Cardiac fibroblast (primary cell): ENCODE results near the gene TMTC1.

Experiments used
- DNase-seq, 2 donors: peaks; one replicate each; pipeline versions ENCODE4 v3.0.0 to v3.0.0-alpha.2; 2010; ENCODE audit warnings: low read depth in 2 of 2
- H3K4me3 ChIP-seq, 2 donors: replicated peaks in 1 of 2; 1 replicate in 1 of 2; 2 replicates in 1 of 2; pipeline ENCODE4 v1.5.1; 2011; ENCODE audit warnings: low read depth in 2 of 2, low read length in 2 of 2, mild to moderate bottlenecking in 2 of 2, moderate library complexity in 1 of 2
- CTCF ChIP-seq: IDR thresholded peaks from one replicate; pipeline ENCODE4 v1.5.1; 2011; ENCODE audit warnings: low read depth, mild to moderate bottlenecking, low read length, inconsistent platforms

The TMTC1 gene

GRCh38 chr12:29499235-29499634, 284.5 kb downstream of the TMTC1 start:
- no peak overlapping the region for H3K4me3 ChIP-seq
- peak in 1 of 2 donors; percentile 19 for DNase-seq
- no peak for TF ChIP-seq CTCF

GRCh38 chr12:29497588-29497987, 286.2 kb downstream of the TMTC1 start, which contains the start of gene OVCH1:
Gene OVCH1 (minus strand): TSS chr12:29497686. CDS start chr12:29497686, 0 bp downstream.
- no peak for DNase-seq
- no peak for TF ChIP-seq CTCF
- no peak within 1 kb of the TSS for H3K4me3 ChIP-seq

GRCh38 chr12:29492891-29493290, 290.9 kb downstream of the TMTC1 start:
- DNase-seq, result no peak
- no peak for TF ChIP-seq CTCF
- no peak overlapping the region for H3K4me3 ChIP-seq

- no peak for TF ChIP-seq CTCF
- no peak overlapping the region for H3K4me3 ChIP-seq
- no peak for DNase-seq
These were observed 296.8 kb downstream of the TMTC1 start for GRCh38 chr12:29486972-29487371.

- TF ChIP-seq CTCF, result no peak
- no peak overlapping the region for H3K4me3 ChIP-seq
- no peak for DNase-seq
These were observed 320.5 kb downstream of the TMTC1 start for GRCh38 chr12:29463198-29463597.

- no peak overlapping the region for H3K4me3 ChIP-seq
- no peak for TF ChIP-seq CTCF
- no peak for DNase-seq
These were observed 323.7 kb downstream of the TMTC1 start for GRCh38 chr12:29460082-29460481.

- H3K4me3 ChIP-seq, result no peak overlapping the region
- DNase-seq, result no peak
- TF ChIP-seq CTCF, result no peak
These were observed 328.7 kb downstream of the TMTC1 start for GRCh38 chr12:29455087-29455486.
